Measurements from ENCODE around the gene GPR78.

DNA sequence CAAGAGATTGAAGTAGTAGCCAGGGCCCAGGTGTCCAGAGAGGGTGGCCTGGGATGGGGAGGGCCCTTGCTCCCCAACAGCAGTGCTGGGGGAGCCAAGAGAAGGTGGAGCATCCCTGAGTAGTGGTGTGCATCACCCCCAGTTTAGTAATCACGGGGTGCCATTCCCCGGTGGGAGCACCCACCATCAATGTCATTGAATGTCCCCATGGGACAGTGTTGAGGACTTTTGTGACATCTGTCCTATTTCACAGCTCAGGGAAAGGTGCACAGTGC lies 7.9 kb downstream of the GPR78 start:
- TF ChIP-seq TOX (CRISPR knock-in tag; IDR thresholded peaks at IDR 0.05; ENCODE audit: borderline replicate concordance) (no peak), GLIS3 (CRISPR knock-in tag; IDR thresholded peaks at IDR 0.05) (no peak), ZFP30 (CRISPR knock-in tag; IDR thresholded peaks at IDR 0.05) (no peak), BACH2 (CRISPR knock-in tag; IDR thresholded peaks at IDR 0.05; ENCODE audit: borderline replicate concordance) (no peak), CSDC2 (CRISPR knock-in tag; IDR thresholded peaks at IDR 0.05) (no peak), TCF4 (CRISPR knock-in tag; IDR thresholded peaks at IDR 0.05; ENCODE audit: borderline replicate concordance) (no peak), PPARA (CRISPR knock-in tag; IDR thresholded peaks at IDR 0.05; ENCODE audit: borderline replicate concordance) (no peak)
- TF ChIP-seq, protein P1, sequence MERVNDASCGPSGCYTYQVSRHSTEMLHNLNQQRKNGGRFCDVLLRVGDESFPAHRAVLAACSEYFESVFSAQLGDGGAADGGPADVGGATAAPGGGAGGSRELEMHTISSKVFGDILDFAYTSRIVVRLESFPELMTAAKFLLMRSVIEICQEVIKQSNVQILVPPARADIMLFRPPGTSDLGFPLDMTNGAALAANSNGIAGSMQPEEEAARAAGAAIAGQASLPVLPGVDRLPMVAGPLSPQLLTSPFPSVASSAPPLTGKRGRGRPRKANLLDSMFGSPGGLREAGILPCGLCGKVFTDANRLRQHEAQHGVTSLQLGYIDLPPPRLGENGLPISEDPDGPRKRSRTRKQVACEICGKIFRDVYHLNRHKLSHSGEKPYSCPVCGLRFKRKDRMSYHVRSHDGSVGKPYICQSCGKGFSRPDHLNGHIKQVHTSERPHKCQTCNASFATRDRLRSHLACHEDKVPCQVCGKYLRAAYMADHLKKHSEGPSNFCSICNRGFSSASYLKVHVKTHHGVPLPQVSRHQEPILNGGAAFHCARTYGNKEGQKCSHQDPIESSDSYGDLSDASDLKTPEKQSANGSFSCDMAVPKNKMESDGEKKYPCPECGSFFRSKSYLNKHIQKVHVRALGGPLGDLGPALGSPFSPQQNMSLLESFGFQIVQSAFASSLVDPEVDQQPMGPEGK (CRISPR knock-in tag; IDR thresholded peaks at IDR 0.05; ENCODE audit: borderline replicate concordance) = no peak
